NCI-H1105 (cell line): Measurements from ENCODE around the gene RNASE13.

Source experiments
- DNase-seq: peaks from one replicate; lab custom pipeline; 2025; lab: John Stamatoyannopoulos, UW

RNASE13 gene

DNA sequence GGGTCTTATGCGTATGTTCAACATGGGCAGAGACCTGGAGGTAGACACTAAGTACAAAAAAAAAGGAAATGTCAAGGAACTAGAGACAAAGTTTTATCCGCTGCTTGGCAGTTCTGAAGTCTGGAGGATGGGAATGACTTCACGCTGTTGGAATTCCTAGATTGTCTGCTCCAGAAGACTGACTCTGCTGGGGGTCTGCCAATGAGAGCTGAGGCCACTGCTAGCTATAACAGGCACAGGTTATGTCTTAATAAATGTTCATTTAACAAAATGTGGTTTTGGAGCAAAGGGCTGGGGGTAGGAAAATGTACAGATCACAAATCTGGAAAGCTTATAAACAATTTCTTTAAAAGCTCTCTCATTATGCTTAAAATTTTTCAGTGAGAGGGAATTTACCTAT lies 28.9 kb upstream of the RNASE13 start:
- no peak for DNase-seq

DNA sequence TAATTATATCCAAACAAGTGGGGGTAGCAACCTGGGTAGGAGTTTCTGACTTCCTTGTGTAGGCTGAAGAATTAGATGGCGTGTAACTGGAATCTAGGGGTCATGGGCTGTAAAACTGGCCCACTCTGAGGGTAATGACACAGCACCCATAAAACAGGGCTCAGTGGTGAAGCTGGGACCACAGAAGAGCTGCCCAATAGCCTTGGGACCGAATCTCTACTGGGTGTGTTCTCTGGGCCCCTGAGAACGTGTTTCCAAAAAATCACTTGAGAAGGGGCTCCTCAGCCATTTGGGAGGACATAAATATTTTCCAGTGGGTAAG lies 26.7 kb upstream of the RNASE13 start:
- DNase-seq: no peak

DNA sequence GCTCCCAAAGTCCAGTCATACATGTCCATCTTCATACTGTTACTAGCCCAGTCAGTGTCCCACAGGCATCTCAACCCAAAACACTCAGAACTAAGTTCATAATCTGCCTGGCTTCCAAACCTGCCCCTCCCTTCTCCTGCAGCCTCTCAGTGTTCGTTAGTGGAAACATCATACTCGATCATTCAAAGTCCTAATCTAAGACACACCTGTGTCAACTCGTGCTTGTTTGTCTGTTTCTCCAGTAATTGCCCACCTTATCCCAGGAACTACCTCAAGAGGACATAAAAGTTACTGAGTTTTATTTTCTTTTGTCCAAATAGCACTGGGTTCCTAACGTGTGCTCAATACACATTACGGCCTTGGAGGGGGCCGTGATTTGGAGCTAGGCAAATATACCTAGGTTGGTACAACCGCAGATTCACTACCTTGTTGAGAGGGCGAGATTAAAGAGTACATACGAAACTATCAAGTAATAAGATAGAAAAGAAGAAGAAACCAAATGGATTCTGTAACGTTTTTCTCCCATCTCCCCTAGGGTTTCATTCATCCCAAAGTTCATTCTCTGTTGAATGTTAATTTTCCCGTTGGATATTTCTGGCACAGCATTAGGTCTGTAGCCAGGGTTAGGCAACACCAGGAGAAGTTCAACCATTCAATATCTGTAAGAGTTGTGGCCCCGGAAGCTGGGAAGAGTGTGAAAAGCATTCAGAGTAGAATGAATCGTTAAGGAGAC lies 26.2 kb upstream of the RNASE13 start:
- no peak for DNase-seq

DNA sequence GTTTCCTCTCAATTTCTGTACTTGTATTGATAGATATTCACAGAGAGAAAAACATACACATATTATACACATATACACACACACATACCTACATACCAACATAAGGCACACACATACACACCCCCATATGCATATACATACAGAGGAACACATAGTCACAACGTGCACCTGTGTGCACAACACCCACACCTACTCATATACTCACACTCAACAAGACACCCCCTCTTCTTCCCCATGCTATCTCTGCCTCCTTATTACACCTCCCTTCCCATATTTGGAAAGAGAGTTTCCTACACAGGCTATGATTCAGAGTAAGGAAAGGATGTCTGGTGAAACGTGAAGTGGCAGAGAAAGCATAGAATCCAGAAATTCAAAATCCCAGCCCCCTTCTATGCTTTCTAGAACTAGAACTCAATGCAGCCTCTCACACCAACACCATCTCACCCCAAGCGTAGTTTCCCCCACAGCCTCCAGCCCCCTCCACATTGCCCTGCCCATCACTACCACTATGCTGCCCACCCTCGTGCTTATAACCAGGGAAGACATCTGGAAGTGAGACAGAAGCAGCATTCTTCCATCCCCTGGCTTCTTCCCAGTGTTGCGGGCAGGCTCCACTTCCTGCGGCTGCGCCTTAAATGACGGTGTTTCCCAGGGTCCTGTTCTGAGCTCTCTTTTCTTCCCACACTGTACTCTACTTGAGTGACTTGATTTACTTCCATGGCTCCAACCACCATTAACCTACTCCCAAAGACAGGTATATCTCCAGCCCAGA lies 25.4 kb upstream of the RNASE13 start:
- no peak for DNase-seq

DNA sequence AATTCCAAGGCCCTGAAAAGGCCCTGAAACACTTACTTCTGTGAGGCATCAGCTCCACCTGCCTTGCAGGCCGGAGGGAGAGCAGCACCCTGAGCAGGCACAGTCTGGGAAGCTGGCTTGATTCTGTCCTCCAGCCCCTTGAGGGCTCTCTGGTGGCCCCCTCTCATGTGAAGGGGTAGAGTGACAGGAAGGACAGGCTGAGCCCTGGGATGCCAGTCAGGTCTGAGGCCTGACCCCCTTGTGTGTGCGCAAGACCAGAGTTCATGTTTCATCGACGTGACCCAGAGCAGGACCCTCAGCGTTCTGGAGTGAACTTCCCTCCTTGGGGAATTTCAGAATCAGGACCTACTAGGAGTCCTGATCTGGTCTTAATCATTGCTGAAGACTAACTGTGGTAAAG lies 24.3 kb upstream of the RNASE13 start:
- DNase-seq: no peak

DNA sequence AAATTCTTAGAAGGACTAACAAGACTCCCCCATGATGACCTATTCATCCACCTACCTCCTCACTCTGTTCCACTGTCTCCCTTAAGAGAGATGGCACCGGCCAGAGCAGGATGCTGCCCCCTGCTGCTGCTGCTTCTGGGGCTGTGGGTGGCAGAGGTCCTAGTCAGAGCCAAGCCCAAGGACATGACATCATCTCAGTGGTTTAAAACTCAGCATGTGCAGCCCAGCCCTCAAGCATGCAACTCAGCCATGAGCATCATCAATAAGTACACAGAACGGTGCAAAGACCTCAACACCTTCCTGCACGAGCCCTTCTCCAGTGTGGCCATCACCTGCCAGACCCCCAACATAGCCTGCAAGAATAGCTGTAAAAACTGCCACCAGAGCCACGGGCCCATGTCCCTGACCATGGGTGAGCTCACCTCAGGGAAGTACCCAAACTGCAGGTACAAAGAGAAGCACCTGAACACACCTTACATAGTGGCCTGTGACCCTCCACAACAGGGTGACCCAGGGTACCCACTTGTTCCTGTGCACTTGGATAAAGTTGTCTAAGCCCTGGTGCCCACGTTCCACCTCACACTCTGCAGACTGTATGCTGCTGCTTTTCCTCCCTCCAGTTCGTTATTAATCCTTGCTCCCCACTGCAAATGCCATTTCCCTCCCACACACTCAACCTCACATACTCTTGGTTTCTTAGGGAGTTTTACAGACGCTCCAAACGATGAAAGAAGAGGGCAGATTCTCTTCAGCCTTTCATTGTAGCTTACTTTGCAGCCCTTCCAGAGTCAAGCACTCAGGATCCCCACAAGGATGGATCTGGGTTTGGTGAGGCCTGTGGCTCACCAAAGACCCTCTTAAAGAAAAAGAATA lies 23.4 kb upstream of the RNASE13 start, which contains the start of gene RNASE8:
RNASE8 (plus strand) TSS at position 20 of the 873 bp plus-strand sequence; CDS start at position 91, 71 bp downstream.
- no peak for DNase-seq

DNA sequence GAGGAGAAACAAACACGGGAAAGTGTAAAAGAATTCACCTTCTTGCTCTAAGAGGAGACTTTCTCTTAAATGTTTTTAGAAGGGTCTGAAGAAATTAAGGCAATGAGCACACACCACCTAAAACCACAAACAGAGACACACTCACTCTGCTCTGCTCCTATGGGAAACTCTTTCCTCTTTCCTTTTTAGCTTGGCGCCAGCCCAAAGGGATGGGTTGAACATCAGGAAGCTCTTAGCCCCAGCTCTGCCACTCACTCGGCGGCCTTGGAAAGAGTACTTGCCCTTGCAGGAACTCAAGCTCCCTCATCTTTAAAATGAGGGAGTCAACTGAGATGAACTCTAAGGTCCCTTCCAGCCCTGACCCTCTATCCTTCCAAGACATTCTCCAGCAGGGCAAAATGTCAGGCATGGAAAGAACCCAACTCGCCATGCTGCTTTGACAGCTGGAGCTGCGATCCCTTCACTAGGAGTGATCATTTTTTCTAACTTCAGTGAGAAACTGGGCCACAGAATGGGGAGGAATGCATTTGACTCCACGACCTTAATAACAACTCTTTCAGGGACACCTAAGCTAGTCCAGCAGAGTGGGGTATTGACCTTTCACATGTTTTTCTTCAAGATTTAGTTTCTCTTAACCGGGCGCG lies 22.0 kb upstream of the RNASE13 start:
- no peak for DNase-seq

DNA sequence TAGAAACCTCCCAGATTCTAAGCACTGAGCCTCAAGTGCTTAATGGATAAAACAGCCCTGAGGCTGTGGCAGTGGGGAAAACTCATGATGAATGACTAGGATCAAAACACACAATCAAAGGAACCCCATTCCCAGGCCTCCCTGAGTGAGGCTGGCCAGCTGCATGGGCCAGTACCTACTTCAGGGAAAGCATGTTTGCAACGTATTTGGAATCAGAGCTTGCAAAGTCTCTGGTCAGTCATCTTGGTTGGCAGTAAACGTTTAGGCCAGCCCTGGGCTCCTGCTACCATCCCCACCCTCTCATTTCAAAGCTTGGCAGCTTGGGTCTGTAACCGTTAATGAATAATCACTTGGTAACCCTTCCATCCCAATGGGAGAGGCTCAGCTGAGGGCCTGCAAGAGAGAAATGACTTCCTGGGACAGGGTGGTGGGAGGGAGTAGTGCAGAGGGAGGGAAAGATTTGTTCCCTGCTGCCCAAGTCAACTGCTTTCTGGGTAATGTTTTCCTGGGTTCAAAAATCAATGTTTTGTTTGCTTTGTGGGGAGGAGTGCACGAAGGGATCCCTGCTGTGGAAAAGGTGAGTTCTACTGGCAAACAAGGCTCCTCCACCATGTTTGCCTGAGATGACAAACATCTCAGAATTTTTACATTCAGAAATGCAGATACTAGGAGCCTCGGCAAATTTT lies 21.0 kb upstream of the RNASE13 start:
- no peak for DNase-seq

DNA sequence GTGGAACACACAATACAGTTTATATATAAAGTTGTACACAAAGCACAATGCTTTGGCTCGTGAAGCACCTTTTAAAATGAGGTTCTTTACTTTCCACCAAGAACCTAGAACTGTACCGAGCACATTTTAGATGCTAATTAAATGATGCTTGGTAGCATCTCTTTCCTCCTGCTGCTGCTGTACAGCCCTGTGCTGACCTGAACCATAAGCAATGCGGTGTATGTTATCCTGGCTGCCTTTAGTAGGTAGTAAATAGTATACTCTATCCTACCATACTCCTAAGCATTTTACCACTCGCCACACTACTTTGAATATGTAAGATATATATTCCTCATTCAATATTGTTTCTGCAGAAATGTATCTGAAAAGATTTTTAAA lies 20.1 kb upstream of the RNASE13 start:
- no peak for DNase-seq

DNA sequence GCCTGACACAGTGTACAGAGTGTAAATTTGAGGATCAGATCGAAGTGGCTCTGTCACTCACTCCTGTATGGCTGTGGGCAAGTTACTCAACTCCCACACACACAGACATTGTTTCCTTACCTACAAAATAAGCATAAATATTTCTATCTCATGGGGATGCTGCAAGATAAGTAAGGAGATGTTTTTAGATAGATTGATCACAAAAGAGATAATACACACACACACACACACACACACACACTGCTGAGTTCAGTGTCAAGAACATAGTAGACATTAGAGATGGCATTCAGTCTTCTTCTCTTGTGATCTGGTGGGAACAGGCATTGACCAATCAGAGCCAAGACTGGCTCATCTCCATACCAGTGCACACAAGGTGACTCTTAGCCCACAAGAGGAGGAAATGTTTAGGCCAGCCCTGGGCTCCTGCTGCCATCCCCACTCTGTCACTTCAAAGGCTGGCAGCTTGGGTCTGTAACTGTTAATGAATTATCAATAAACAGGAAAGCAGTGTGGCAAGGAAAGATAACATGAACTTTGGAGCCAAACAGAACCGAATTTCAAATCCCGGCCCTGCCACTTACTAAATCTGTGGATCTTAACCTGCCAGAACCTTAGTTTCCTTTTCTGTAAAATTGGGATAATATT lies 19.6 kb upstream of the RNASE13 start:
- DNase-seq: no peak

DNA sequence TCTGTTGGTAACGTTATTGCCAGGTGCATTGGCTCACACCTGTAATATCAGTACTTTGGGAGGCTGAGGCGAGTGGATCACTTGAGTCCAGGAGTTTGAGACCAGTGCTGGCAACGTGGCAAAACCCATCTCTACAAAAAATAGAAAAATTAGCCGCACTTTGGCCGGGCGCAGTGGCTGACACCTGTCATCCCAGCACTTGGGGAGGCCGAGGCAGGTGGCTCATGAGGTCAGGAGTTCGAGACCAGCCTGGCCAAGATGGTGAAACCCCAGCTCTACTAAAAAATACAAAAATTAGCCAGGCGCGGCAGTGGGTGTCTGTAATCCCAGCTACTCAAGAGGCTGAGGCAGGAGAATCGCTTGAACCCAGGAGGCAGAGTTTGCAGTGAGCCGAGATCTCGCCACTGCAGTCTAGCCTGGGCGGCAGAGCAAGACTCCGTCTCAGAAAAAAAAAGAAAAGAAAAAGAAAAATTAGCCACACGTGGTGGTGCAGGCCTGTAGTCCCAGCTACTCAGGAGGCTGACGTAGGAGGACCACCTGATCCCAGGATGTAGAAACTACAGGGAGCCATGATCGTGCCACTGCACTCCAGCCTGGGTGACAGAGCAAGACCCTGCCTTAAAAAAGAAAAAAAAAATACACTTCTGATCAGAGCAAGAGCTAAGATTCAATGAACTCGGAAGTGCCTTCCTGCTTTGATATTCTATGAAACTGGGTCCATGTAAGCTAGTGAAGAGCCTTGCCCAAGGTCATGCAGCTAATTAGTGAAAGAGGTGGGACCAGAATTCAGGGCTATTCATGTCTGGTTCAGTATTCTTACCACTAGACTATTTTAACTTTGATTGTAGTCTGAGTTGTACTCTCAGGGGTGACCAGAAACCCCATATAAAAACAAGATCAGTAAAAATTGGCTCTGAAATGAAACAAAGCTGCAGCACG lies 18.8 kb upstream of the RNASE13 start:
- no peak for DNase-seq

DNA sequence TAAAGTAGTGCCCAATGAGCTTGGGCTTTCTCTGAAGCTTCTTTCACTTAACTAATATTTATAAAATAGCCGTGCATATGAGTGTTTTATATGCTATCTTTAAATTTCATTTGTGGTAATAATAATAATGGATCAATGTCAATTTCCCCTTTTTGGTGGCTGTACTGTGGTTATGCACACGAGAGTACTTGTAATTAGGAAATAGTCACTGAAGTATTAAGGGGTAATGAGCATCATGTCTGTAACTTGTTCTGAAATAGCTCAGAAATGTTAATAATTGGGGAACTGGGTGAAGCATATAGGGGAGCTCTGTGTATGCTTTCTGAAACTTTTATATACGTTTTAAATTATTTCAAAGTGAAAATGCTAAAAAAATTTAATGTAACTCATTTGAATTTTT lies 16.0 kb upstream of the RNASE13 start:
- DNase-seq: no peak

DNA sequence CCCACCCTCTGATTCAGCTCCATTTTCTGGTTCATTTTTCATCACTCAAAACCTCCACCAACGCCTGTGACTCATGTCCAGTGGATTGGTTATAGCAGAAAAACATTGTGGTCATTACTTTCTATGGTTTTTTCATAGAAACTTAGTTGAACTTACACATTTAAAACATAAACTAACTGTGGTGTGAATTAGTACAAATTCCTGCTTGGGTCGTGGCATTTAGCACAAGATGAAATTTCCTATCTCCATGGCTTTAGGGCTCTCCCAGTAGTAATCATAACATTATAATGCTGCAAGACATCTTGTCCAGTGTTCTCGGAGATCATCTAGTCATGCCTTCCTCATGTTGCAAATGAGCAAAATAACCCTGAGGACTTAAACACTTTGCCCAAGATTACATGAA lies 14.7 kb upstream of the RNASE13 start:
- no peak for DNase-seq

DNA sequence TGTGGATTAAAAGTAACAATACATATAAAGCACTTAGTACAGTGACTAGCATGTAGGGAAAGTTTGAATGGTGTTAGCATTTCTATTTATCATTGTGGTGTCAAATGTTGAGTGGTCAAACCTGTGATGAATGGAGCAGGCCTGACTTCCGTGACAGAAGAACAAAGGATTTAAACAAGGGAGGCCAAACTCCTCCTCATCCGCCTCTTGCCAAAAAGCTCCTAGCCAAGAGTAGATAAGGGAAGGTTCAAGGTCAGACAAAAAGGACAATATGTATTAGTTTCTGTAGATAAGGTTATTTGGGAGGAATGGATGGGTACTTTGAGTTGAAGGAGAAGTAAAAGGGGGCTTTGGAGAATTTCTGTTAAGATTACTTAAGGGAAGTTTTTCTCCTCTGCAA lies 14.0 kb upstream of the RNASE13 start:
- DNase-seq: no peak

DNA sequence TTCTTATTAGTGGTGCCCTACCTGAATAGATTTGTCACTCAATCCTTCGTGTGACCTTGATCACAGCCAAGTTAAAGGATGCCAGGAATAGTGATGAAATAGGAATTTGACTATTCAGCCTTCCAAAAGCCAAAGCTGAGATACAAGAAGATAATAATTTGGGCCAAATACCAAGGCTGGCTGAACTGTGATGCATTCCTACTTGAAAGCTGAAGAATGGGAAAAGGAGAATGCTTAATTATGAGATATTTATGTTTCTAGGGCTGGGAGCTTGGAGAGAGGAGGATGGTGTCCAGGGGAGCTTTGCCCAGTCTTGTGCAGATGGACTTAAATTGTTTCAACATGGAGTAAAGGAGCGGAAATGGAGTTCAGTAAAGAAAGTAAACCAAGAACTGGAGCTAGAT lies 12.8 kb upstream of the RNASE13 start:
- no peak for DNase-seq

DNA sequence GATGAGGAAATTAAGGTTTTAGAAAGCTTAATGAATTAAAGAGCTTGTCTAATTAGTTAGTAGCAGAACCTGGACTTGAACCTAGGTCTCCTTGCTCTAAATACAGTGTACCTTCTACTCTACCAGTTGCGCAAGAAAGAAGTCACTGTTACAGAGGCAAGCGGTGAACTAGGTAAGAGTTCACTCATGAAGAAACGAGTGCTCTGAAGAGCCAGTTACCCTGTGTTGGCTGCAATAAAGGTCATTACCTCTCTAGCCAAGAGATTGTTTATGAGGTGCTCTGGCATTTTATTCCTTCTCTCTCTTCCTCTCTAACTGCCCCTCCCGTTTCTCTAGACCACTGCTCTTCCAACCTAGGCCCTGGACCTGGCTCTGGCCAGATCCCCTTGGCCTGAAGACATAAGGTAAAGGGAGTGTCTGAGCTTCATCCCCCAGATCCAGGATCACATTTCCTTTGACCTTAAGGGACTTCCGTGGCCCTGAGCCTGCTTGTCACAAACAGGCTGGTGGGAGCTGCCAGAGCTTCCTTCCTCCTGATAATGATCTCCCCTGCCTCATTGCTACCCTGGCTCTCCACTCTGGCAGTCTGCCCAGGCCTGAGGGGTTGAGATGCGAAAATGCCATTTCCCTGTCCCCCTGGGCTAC lies 9.5 kb upstream of the RNASE13 start:
- DNase-seq: peak; percentile 19

DNA sequence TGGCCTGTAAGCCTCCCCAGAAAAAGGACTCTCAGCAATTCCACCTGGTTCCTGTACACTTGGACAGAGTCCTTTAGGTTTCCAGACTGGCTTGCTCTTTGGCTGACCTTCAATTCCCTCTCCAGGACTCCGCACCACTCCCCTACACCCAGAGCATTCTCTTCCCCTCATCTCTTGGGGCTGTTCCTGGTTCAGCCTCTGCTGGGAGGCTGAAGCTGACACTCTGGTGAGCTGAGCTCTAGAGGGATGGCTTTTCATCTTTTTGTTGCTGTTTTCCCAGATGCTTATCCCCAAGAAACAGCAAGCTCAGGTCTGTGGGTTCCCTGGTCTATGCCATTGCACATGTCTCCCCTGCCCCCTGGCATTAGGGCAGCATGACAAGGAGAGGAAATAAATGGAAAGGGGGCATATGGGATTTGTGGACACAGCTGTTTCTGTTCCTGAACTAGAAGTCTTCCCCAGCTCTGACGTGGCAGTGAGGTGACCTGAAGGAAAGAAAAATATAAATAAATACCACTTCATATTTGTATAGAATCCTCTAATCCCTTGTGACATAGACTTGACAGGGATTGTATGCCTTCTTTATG lies 8.9 kb upstream of the RNASE13 start:
- DNase-seq: no peak

DNA sequence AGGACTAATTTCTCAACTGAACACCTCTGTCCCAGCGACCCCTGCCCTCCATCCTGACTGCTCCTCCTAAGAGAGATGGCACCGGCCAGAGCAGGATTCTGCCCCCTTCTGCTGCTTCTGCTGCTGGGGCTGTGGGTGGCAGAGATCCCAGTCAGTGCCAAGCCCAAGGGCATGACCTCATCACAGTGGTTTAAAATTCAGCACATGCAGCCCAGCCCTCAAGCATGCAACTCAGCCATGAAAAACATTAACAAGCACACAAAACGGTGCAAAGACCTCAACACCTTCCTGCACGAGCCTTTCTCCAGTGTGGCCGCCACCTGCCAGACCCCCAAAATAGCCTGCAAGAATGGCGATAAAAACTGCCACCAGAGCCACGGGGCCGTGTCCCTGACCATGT lies 8.3 kb upstream of the RNASE13 start:
- no peak for DNase-seq
